K562 (cell line): Measurements from ENCODE around the gene PIK3AP1. TPM values are rescaled to one million over a fixed set of nuclear protein-coding genes. Genes with fewer than 3 reads are reported as not detected.

Source experiments
- ARID1B ChIP-seq: fragments of 450-650 bp; IDR thresholded peaks from 2 replicates; pipeline ENCODE4 v1.6.1; 2016; ENCODE audit warnings: antibody characterized with exemption, mild to moderate bottlenecking, inconsistent platforms
- ATF7 ChIP-seq: fragments of 450-650 bp; IDR thresholded peaks from 2 replicates; pipeline ENCODE4 v1.7.1; 2014; ENCODE audit warnings: mild to moderate bottlenecking, moderate library complexity
- HCFC1 ChIP-seq: IDR thresholded peaks from 2 replicates; pipeline ENCODE4 v1.6.1; 2012; ENCODE audit warnings: low read depth, low read length, improper control_type of control experiment
- HDAC2 ChIP-seq: fragments of 450-650 bp; IDR thresholded peaks from 2 replicates; pipeline ENCODE4 v1.6.1; 2016; ENCODE audit warnings: mild to moderate bottlenecking
- KLF1 ChIP-seq: fragments of 450-650 bp; IDR thresholded peaks from 2 replicates; pipeline ENCODE4 v1.6.1; 2016; ENCODE audit warnings: missing genetic modification characterization, missing compliant biosample characterization
- NCOR1 ChIP-seq: fragments of 450-650 bp; IDR thresholded peaks from 2 replicates; pipeline ENCODE4 v1.6.1; 2016; ENCODE audit warnings: mild to moderate bottlenecking, moderate library complexity
- SMARCC2 ChIP-seq: fragments of 450-650 bp; IDR thresholded peaks from 2 replicates; pipeline ENCODE4 v1.6.1; 2017; ENCODE audit warnings: antibody characterized with exemption, moderate library complexity, mild to moderate bottlenecking, low read depth
- TEAD1 ChIP-seq, 2 experiments: fragments of 450-650 bp in 1 of 2; sonication (generic) in 1 of 2; formaldehyde crosslinking; IDR thresholded peaks; 2 replicates each; pipeline versions ENCODE4 v1.4.0 to v1.8.0; 2020 to 2022; ENCODE audit warnings: mild to moderate bottlenecking in 2 of 2, missing genetic modification reagents in 1 of 2
- ZBED1 ChIP-seq: IDR thresholded peaks from 2 replicates; pipeline ENCODE4 v1.6.1; 2014
- ZNF24 ChIP-seq: fragments of 450-650 bp; IDR thresholded peaks from 2 replicates; pipeline ENCODE4 v1.6.1; 2016
- ZNF282 ChIP-seq: sonication (generic); formaldehyde crosslinking; IDR thresholded peaks from 2 replicates; pipeline ENCODE4 v1.8.1; 2023; ENCODE audit warnings: missing genetic modification reagents
- ZNF41 ChIP-seq: fragments of 250-450 bp; sonication (Bioruptor Pico); conservative IDR thresholded peaks from 2 replicates; pipeline ENCODE4 v1.4.0; 2020; ENCODE audit warnings: mild to moderate bottlenecking
- ZNF644 ChIP-seq: fragments of 200-800 bp; sonication (Bioruptor generic); IDR thresholded peaks from 2 replicates; pipeline ENCODE4 v1.6.1; 2016; ENCODE audit warnings: low read depth, missing genetic modification characterization, missing compliant biosample characterization
- ZNF717 ChIP-seq: fragments of 250-450 bp; sonication (Bioruptor Pico); IDR thresholded peaks from 2 replicates; pipeline ENCODE4 v1.5.0; 2021
- ZNF766 ChIP-seq: fragments of 200-800 bp; sonication (Bioruptor generic); conservative IDR thresholded peaks from 2 replicates; pipeline ENCODE4 v1.6.1; 2016; ENCODE audit warnings: missing genetic modification characterization, missing compliant biosample characterization
- ZNF785 ChIP-seq: fragments of 250-450 bp; sonication (Bioruptor Pico); IDR thresholded peaks from 2 replicates; pipeline ENCODE4 v1.4.0; 2020; ENCODE audit warnings: mild to moderate bottlenecking
- polyA plus RNA-seq, 8 experiments: library from polyadenylated mRNA; depleted of rRNA in 4 of 8; stranded (reverse) in 5 of 8; unstranded in 3 of 8; fragments of >200 nt; fragmentation: Nextera tagmentation in 2 of 8; fragmentation: Illumina TruSeq in 1 of 8; extraction: Ambion mirVana in 2 of 8; extraction: Trizol in 1 of 8; gene quantifications; 2 replicates each; pipeline versions ENCODE4 v1.2.1 to v1.2.3, GENCODE V29; 2011 to 2014; ENCODE audit warnings: inconsistent platforms in 1 of 8, missing spikeins in 1 of 8
- total RNA-seq, 7 experiments: library from RNA; depleted of rRNA in 6 of 7; stranded (reverse); fragments of >200 nt in 6 of 7; fragmentation: Illumina TruSeq in 2 of 7; extraction: Trizol in 2 of 7; gene quantifications; 2 replicates each; pipeline versions ENCODE4 v1.2.1 to v1.2.3, GENCODE V29; 2011 to 2021; ENCODE audit warnings: low replicate concordance in 1 of 7
- TF ChIP-seq, protein P1 (sequence below): fragments of 450-650 bp; IDR thresholded peaks from one replicate; pipeline ENCODE4 v1.6.1; 2018; ENCODE audit warnings: mild to moderate bottlenecking, moderate library complexity; ENCODE audit not compliant: partially characterized antibody
- TF ChIP-seq, protein P2 (sequence below): fragments of 450-650 bp; IDR thresholded peaks from 2 replicates; pipeline ENCODE4 v1.6.1; 2014; ENCODE audit warnings: low read depth, mild to moderate bottlenecking, moderate library complexity, borderline replicate concordance
- TF ChIP-seq, protein P3 (sequence below): conservative IDR thresholded peaks from 2 replicates; pipeline ENCODE4 v1.6.1; 2011; ENCODE audit warnings: low read depth, mild to moderate bottlenecking, low read length; ENCODE audit not compliant: control insufficient read depth
- TF ChIP-seq, protein P4 (sequence below): sonication (generic); formaldehyde crosslinking; IDR thresholded peaks from 2 replicates; pipeline ENCODE4 v1.8.1; 2023; ENCODE audit warnings: mild to moderate bottlenecking, missing genetic modification reagents

Gene PIK3AP1
- total and polyA plus RNA-seq, 9 of the 15 experiments (the other 6 are each of a cell fraction or from before 2014, with no cell fraction given) = 0.20 to 2.4 (median 1.4) TPM

DNA sequence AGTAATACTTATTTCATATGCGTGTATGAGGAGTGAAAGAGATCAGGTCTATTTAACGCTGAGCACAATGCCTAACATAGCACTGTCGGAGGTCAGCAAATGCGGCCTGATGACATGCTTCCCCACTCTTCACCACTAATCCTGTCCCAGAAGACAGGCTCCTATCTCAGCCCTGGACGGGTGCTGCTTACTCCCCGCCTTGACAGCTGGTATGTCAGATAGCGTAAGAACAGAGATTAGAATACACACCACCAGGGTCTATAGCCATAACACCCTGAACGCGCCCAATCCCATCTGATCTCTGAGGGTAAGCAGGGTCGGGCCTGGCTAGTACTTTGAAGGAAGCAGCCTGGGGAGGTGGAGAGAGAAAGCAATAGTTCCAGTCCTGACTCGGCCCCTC lies 101.2 kb downstream of the PIK3AP1 start (continued):
- TF ChIP-seq, protein P1, sequence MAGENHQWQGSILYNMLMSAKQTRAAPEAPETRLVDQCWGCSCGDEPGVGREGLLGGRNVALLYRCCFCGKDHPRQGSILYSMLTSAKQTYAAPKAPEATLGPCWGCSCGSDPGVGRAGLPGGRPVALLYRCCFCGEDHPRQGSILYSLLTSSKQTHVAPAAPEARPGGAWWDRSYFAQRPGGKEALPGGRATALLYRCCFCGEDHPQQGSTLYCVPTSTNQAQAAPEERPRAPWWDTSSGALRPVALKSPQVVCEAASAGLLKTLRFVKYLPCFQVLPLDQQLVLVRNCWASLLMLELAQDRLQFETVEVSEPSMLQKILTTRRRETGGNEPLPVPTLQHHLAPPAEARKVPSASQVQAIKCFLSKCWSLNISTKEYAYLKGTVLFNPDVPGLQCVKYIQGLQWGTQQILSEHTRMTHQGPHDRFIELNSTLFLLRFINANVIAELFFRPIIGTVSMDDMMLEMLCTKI = no peak
- no peak for TF ChIP-seq ZNF24
- TF ChIP-seq, protein P2, sequence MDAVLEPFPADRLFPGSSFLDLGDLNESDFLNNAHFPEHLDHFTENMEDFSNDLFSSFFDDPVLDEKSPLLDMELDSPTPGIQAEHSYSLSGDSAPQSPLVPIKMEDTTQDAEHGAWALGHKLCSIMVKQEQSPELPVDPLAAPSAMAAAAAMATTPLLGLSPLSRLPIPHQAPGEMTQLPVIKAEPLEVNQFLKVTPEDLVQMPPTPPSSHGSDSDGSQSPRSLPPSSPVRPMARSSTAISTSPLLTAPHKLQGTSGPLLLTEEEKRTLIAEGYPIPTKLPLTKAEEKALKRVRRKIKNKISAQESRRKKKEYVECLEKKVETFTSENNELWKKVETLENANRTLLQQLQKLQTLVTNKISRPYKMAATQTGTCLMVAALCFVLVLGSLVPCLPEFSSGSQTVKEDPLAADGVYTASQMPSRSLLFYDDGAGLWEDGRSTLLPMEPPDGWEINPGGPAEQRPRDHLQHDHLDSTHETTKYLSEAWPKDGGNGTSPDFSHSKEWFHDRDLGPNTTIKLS = peak; percentile 47; the same call in 1 of the 2 replicates
- no peak for TF ChIP-seq ZNF717 (CRISPR knock-in tag)
- peak; percentile 62; the same call in 1 of the 2 replicates for TF ChIP-seq KLF1
- peak; percentile 65 for TF ChIP-seq ZNF644 (tag)
- TF ChIP-seq, protein P3, sequence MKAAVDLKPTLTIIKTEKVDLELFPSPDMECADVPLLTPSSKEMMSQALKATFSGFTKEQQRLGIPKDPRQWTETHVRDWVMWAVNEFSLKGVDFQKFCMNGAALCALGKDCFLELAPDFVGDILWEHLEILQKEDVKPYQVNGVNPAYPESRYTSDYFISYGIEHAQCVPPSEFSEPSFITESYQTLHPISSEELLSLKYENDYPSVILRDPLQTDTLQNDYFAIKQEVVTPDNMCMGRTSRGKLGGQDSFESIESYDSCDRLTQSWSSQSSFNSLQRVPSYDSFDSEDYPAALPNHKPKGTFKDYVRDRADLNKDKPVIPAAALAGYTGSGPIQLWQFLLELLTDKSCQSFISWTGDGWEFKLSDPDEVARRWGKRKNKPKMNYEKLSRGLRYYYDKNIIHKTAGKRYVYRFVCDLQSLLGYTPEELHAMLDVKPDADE = peak; percentile 63; the same call in 1 of the 2 replicates
- TF ChIP-seq ATF7 = peak; percentile 83
- 0 out of 2 replicates have a peak, but pooled peaks have one; percentile 74 for TF ChIP-seq ZBED1
- no peak for TF ChIP-seq HCFC1
- TF ChIP-seq TEAD1 (CRISPR knock-in tag; IDR thresholded peaks at IDR 0.05) = no peak; a peak in 1 of 4 replicates
- TF ChIP-seq SMARCC2 = peak; percentile 91
- TF ChIP-seq ARID1B = peak; percentile 99
- no peak for TF ChIP-seq ZNF282 (CRISPR knock-in tag)
- TF ChIP-seq ZNF41 (CRISPR knock-in tag) = no peak
- TF ChIP-seq, protein P4, sequence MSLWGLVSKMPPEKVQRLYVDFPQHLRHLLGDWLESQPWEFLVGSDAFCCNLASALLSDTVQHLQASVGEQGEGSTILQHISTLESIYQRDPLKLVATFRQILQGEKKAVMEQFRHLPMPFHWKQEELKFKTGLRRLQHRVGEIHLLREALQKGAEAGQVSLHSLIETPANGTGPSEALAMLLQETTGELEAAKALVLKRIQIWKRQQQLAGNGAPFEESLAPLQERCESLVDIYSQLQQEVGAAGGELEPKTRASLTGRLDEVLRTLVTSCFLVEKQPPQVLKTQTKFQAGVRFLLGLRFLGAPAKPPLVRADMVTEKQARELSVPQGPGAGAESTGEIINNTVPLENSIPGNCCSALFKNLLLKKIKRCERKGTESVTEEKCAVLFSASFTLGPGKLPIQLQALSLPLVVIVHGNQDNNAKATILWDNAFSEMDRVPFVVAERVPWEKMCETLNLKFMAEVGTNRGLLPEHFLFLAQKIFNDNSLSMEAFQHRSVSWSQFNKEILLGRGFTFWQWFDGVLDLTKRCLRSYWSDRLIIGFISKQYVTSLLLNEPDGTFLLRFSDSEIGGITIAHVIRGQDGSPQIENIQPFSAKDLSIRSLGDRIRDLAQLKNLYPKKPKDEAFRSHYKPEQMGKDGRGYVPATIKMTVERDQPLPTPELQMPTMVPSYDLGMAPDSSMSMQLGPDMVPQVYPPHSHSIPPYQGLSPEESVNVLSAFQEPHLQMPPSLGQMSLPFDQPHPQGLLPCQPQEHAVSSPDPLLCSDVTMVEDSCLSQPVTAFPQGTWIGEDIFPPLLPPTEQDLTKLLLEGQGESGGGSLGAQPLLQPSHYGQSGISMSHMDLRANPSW = no peak
- TF ChIP-seq HDAC2 = peak; percentile 93
- peak; percentile 99 for TF ChIP-seq NCOR1
- no peak for TF ChIP-seq ZNF785 (CRISPR knock-in tag)
- TF ChIP-seq ZNF766 = peak; percentile 51; the same call in 1 of the 2 replicates
